DMS53 treated with DMSO at 0.1 percent for 48 hours (cell line): ENCODE results near the gene ZBTB39.
A peak's percentile ranks its signal among the peaks of the same experiment; 100 is the strongest.
"Not testable (repeated sequence)": the region's sequence is repeated elsewhere in the genome, so short reads cannot be mapped to it uniquely, and the experiment has no call there.

ENCODE experiments used
- DNase-seq: peaks from one replicate; lab custom pipeline; 2025; ENCODE audit not compliant: unreplicated experiment; lab: John Stamatoyannopoulos, UW

Gene ZBTB39

DNA sequence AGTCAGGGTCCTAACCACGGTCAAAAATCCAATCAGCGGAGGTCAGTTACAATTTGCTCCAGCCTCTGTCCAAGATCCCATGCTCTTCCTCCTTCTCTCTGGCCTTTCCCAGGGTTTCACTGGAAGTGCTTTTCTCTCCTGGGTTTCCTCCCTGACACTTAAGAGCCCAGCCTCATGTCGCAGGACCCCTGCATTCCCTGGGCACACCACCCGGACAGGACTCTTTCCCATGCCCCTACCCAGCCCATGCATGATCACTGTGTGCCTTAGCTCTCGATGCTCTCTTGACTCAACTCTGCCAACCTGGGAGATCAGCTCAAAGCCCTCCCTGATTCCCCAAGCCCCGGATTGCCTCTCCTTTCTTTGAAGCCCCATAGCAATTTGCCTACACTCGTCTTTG lies 25.4 kb upstream of the ZBTB39 start:
- no peak for DNase-seq

- peak; percentile 69 for DNase-seq
Observed at GRCh38 chr12:57031138-57031725, 24.9 kb upstream of the ZBTB39 start.

- no peak for DNase-seq
Observed at GRCh38 chr12:57029457-57029856, 23.1 kb upstream of the ZBTB39 start.

DNA sequence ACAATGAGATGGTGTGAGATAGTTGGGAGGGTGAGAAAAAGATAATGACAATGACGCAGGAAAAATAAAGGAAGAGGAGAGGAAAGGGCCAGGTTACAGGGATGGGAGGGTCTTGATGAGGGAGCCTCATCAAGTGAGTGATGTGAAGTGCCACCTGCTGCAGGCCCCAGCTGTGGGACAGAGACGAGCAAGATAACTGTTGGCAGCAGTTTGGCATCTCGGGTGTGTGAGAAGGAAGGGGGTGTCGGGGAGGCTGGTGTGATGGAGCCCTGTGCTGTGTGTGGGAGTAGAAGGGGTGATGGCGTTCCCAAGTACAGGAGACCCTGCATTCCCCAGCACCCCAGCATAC lies 21.4 kb upstream of the ZBTB39 start:
- DNase-seq = no peak

DNA sequence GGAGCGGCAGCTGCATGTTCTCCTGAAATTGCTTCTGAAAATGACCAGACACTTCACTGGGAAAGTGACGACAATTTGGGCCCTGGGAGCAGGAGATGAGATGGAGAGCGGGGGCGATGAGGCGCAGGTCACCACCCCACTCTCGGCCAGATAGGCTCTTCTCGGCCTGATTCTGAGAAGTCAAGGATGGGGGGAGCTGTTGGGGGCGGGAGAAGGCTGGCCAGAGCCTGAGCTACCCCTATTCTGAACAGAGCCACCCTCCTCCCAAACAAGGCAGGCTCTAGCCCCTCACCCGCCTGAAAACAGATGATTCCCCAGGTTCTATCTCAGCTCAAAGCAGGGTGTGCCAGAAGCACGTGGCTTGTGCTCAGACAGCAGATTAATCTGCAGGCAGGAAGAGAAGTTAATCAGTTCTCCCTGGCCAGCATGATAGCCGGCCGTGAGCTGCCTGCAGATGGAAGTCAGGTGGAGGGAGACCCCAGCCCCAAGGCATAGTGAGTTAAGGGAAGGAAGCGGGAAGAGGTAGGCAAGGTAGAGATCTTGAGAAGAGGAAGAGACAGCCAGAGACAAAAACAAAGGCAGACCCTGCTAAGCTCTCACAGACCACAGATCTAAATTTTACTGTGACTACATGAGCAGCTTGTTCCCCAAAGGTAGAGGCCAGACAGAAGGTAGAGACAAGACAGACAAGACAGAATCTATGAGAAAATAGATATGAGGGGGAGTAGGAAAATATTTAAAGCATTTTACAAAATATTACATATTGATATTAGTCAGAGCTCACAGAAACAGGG lies 20.9 kb upstream of the ZBTB39 start:
- no peak for DNase-seq

DNA sequence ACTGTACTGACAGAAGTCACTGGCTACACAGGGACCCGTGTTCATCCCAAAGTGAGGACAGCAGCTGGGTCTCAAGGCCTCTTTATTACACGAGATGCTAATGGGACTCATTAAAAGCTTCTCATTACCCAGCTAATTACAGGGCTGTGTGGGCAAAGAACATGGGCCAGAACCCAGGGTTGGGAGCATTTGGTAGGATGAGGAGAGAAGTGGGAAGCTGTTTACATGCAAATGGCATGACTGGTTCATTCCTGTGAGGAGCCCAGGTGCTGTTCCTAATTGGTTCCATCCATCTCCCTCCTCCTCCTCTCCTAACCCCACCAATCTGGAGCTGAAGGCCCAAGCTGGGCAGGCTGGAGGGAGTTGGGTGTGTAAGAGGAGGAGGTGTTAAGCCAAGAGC lies 18.9 kb upstream of the ZBTB39 start:
- no peak for DNase-seq

GRCh38 chr12:57022324-57022723 lies 16.0 kb upstream of the ZBTB39 start:
- not testable (repeated sequence) for DNase-seq

DNA sequence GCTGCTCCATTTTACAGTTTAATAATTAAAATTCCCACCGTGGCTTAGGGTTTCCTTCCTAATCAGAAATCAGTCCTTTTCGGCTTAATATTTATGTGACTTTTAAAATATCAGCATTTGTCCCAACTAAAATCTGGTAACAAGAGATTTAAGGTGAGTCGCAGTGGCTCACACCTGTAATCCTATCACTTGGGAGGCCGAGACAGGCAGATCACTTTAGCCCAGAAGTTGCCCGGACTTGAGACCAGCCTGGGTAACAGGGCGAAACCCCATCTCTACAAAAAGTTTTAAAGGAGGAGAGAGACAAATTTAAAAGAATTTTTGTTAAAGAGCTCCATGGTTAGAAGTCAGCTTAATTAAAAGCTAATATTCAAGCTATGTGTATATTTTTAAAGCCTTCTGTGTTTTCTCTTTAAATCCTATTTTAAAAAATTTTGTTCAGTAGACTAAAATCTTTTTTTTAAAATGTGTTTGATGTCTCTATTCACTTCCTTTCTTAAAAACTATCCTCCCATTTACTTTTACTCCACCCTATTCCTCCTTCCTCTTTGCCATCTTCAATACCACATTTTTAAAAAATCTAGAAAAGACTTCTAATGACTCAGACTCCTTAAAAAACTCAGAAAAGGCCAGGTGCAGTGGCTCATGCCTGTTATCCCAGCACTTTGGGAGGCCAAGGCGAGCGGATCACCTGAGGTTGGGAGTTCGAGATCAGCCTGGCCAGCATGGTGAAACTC lies 13.8 kb upstream of the ZBTB39 start:
- DNase-seq = no peak

DNA sequence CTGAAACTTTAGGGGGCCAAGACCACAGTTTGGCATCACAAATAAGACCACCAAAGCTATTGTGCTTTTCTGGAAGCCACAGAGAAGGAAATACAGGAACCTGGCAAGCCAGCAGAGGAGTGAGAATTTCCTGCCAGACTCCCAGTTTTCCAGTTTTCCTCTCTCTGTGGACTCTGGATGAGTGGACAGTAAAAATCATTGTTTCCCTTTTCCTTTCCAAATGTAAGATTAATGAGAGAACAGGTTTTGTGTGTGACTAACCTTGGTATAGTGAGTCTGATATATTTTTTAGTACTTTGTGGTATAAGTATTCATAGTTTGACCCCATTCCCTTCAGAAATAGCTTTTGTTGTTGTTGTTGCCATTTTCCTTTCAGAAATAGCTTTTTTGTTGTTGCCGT lies 12.6 kb upstream of the ZBTB39 start:
- DNase-seq = no peak

GRCh38 chr12:57018353-57018752 lies 12.0 kb upstream of the ZBTB39 start:
- not testable (repeated sequence) for DNase-seq

DNA sequence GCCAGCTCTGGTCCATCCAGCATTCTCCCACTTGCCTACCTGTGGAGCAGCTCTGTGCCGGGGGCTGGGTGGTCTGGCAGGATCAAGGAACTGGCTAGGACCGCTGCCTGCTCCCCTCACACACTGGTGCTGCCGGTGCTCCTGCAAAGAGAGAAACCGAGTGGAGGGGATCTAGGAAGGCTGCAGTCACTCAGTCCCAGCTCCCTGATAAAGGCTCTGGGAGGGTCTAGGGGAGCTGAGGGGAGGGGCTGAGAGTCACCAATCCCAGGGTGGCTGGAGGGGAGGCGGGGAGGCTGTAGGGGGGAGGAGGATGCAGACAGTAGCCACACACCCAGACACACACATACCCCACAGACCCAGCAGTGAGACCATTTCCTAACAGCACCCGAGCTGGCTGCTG lies 10.0 kb upstream of the ZBTB39 start, which contains the start of gene TAC3:
Gene TAC3, minus strand, starts transcription at position 182 of the 400 bp plus-strand sequence. CDS start 732 bp downstream, outside the sequence.
- DNase-seq = no peak

GRCh38 chr12:57012600-57013465 lies 6.5 kb upstream of the ZBTB39 start:
- no peak for DNase-seq

DNA sequence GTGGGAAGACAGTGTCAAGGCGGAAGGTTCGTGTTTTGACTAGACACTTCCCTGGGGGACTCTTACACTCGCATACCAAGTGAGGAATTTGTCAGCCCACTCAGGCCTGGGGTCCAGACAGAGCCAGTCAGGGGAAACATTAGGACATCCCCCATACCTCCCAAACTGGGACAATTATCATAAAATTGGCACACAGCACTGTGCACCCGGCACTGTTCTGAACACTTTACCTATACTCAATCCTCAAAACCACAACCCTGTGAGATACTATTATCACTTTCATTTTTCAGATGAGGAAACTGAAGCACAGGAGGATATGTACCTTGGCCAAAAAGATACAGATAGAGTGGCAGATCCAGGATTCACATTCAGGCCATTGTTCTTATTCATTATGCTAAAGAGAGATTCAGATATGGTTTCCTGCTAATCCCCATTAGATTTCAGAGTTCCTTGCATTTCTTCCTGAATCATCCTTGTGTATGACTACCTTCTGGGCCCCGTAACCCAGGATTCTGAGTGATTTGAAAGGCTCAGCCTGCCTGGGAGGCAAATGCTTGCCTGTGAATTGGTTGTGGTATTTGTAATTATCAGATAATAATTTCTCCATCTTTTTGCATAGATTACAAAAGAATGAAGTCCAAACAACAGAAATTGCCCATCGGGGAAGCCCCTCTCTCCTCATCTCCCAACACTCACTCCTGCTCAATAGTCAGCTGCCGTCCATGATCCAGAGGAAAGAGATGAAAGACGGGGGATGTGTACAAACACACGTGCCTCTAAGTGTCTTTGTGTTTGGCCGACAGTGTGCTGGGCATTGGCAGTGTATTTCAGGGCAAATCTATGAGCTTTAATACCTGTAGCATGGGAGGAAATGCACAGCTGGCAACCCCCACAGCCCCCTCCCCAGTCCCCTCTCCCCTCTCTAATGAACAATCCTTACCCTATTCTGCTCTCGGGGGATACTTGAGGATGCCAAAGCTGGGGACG lies 5.4 kb upstream of the ZBTB39 start:
- DNase-seq = no peak

DNA sequence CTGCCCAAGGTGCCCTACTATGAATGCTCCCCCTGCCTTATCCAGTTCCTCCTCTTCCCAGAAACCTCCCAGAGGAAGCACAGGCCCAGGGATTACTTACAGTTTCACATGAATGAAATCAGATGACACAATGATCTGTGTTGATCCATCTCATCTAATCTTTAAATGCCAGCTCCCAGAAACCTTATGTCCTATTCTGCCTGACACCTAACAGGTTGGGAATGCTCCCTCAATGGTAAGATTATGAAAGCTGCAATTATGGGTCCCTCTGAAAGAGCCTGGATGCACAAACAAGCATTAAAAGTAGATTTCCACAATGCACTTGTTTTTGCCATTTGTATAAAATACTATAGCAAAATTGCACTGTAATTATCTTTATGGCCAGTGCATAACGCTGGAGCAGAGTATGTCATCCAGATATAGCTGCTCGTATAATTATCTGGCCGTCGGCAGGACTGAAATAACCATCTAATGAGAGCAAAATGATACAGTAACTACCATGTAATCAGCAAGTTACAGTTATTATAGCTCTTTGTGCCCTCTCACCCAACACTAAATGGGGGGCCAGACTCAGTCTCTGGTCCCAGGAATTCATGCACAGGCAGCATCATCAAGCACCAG lies 4.4 kb upstream of the ZBTB39 start:
- DNase-seq = no peak

- DNase-seq = no peak
Observed at GRCh38 chr12:57009949-57010626, 3.7 kb upstream of the ZBTB39 start.

- peak; percentile 90 for DNase-seq
Observed at GRCh38 chr12:57008178-57008577, 1.8 kb upstream of the ZBTB39 start.

- DNase-seq = no peak
Observed at GRCh38 chr12:57006809-57007475, 596 bp upstream of the ZBTB39 start.

DNA sequence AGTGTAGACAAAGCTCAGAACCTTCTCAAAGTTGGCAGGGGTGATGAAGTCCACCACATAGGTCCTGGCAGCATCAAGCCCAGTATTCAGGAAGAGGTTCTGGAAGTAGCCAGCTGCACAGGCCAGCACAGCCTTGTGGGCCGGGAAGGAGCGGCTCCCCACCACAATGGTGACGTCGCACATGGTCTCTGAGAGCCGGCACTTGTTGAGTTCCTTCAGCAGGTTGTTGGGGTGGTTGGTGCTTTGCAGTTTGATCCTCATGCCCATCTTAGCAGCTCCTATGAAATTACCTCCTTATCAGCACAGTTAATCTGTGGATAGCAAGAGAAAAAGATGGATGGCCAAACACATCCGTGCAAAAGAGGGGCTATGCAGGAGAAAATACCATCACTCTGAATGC lies 1.7 kb downstream of the ZBTB39 start:
- DNase-seq = no peak
